Glutamatergic neuron (in vitro differentiated cells): ENCODE measurements around the gene HOXB4. TPM values are rescaled to one million over a fixed set of nuclear protein-coding genes. Genes with fewer than 3 reads are reported as not detected.

Source experiments
- DNase-seq: peaks from one replicate; pipeline ENCODE4 v3.0.0; 2022
- H3K27ac Mint-ChIP-seq: one replicate; pipeline ENCODE4 v1.8.0; 2020; ENCODE audit warnings: mild to moderate bottlenecking, mixed read lengths, inconsistent platforms; ENCODE audit not compliant: unreplicated experiment
- H3K27me3 Mint-ChIP-seq: one replicate; pipeline ENCODE4 v1.8.0; 2020; ENCODE audit warnings: mild to moderate bottlenecking, moderate library complexity, mixed read lengths, inconsistent platforms; ENCODE audit not compliant: unreplicated experiment
- H3K36me3 Mint-ChIP-seq: one replicate; pipeline ENCODE4 v1.8.0; 2020; ENCODE audit warnings: mild to moderate bottlenecking, mixed read lengths, inconsistent platforms; ENCODE audit not compliant: unreplicated experiment
- H3K4me1 Mint-ChIP-seq: one replicate; pipeline ENCODE4 v1.8.0; 2020; ENCODE audit warnings: mild to moderate bottlenecking, low read depth, mixed read lengths, inconsistent platforms; ENCODE audit not compliant: unreplicated experiment
- H3K4me3 Mint-ChIP-seq: one replicate; pipeline ENCODE4 v1.8.0; 2020; ENCODE audit warnings: mild to moderate bottlenecking, mixed read lengths, inconsistent platforms; ENCODE audit not compliant: unreplicated experiment
- H3K9me3 Mint-ChIP-seq: one replicate; pipeline ENCODE4 v1.8.0; 2020; ENCODE audit warnings: mild to moderate bottlenecking, moderate library complexity, mixed read lengths, inconsistent platforms; ENCODE audit not compliant: unreplicated experiment
- CTCF ChIP-seq: fragments of 200-600 bp; sonication (generic); IDR thresholded peaks from one replicate; pipeline ENCODE4 v1.5.0; 2021; ENCODE audit not compliant: partially characterized antibody, unreplicated experiment
- total RNA-seq: library from RNA; stranded (reverse); fragmentation: NEBNext Ultra II Directional; extraction: Animal tissue kit (Norgen Biotek cat#: 25700); gene quantifications from one replicate; pipeline ENCODE4 v1.2.1, GENCODE V29; 2021; ENCODE audit not compliant: unreplicated experiment

HOXB4 gene
- total RNA-seq, 1 donor from 2014 or later: not detected

GRCh38 chr17:48606892-48607614, 28.9 kb upstream of the HOXB4 start:
- DNase-seq: no peak
- Mint-ChIP-seq H3K4me3 (no peak overlapping the region), H3K4me1 (no peaks in the 10 kb centered on the region), H3K36me3 (no peaks in the 10 kb centered on the region), H3K27ac (no peak overlapping the region), H3K27me3 (peaks cover 53% of the 10 kb centered on the region), H3K9me3 (peaks cover 29% of the 10 kb centered on the region)
- no peak for TF ChIP-seq CTCF

GRCh38 chr17:48605991-48606891, 28.1 kb upstream of the HOXB4 start:
- H3K9me3 Mint-ChIP-seq: peaks cover 29% of the 10 kb centered on the region
- no peak overlapping the region for H3K27ac Mint-ChIP-seq
- no peak for DNase-seq
- TF ChIP-seq CTCF: no peak
- H3K4me1 Mint-ChIP-seq: no peaks in the 10 kb centered on the region
- H3K4me3 Mint-ChIP-seq: no peak overlapping the region
- H3K27me3 Mint-ChIP-seq: peaks cover 48% of the 10 kb centered on the region
- H3K36me3 Mint-ChIP-seq: no peaks in the 10 kb centered on the region

GRCh38 chr17:48605409-48605919, 27.3 kb upstream of the HOXB4 start:
- DNase-seq: no peak
- H3K27me3 Mint-ChIP-seq: peaks cover 47% of the 10 kb centered on the region
- H3K4me3 Mint-ChIP-seq: no peak overlapping the region
- TF ChIP-seq CTCF: no peak
- no peak overlapping the region for H3K27ac Mint-ChIP-seq
- H3K9me3 Mint-ChIP-seq: peaks cover 25% of the 10 kb centered on the region
- no peaks in the 10 kb centered on the region for H3K4me1 Mint-ChIP-seq
- no peaks in the 10 kb centered on the region for H3K36me3 Mint-ChIP-seq

GRCh38 chr17:48604770-48605329, 26.7 kb upstream of the HOXB4 start, which contains the start of gene HOXB6:
TSS of gene HOXB6 (minus strand) at chr17:48604986. CDS start at chr17:48598150, 6,836 bp downstream.
- Mint-ChIP-seq H3K27ac (no peak within 1 kb of the TSS), H3K27me3 (peaks cover 52% of the 10 kb centered on the region), H3K9me3 (peaks cover 25% of the 10 kb centered on the region), H3K4me1 (no peaks in the 10 kb centered on the region), H3K4me3 (no peak within 1 kb of the TSS), H3K36me3 (no peaks in the 10 kb centered on the region)
- DNase-seq: no peak
- TF ChIP-seq CTCF: no peak
